H1 (cell line): Measurements from ENCODE around the gene GPR87.

Experiments used
- CEBPB ChIP-seq: IDR thresholded peaks from 2 replicates; pipeline ENCODE4 v1.6.1; 2012; ENCODE audit warnings: low read depth, low read length
- EZH2 ChIP-seq: fragments of 200-600 bp; sonication (generic); IDR thresholded peaks from 2 replicates; pipeline ENCODE4 v1.7.1; 2012; ENCODE audit warnings: low read depth, mild to moderate bottlenecking, moderate library complexity, low read length, inconsistent platforms; ENCODE audit not compliant: severe bottlenecking
- POLR2A ChIP-seq, 2 experiments: IDR thresholded peaks; 1 replicate in 1 of 2; 2 replicates in 1 of 2; pipeline ENCODE4 v1.6.1; 2011; ENCODE audit warnings: low read depth in 2 of 2, low read length in 2 of 2, mild to moderate bottlenecking in 2 of 2; ENCODE audit errors: control extremely low read depth in 1 of 2
- TEAD4 ChIP-seq: IDR thresholded peaks from 2 replicates; pipeline ENCODE4 v1.6.1; 2012; ENCODE audit warnings: low read depth, low read length, inconsistent platforms, mixed read lengths
- TF ChIP-seq, protein P1 (sequence below), 3 experiments: IDR thresholded peaks; 1 replicate in 2 of 3; 2 replicates in 1 of 3; pipeline versions ENCODE4 v1.5.1 to v1.6.1; 2011; ENCODE audit warnings: low read length in 3 of 3, mild to moderate bottlenecking in 3 of 3, inconsistent platforms in 2 of 3, low read depth in 1 of 3, moderate library complexity in 1 of 3; ENCODE audit not compliant: insufficient read depth in 1 of 3; ENCODE audit errors: control extremely low read depth in 1 of 3

DNA sequence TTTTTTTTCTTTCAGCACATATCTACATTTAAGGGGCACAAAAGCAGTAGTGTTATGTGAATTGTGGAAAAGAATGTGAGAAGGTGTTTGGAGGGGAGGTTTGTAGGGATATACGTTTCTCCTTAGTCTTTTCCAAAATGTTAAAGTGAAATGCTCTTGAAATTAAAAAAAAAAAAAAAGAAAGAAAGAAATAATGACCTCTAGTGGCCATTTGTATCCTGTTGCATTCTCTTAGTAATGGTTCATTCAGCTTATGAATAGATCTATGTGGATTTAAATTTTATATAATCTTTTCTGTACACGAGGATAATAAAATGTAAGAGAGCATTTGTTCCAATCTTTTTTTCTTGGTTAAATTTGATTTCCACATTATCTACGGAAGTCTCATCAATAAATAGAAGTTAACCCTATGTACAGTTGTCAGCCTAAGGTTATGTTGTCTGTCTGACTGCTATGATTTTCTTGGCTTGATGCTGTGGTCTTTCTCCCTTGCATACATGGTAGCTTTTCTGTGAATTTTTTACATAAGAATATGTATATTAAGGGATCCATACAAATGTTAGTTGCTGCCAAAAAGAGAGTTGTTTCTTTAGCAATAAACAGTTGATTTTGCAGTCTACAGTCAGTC, 11.1 kb upstream of the GPR87 start:
- TF ChIP-seq CEBPB (no peak), EZH2 (no peak), TEAD4 (no peak), POLR2A (IDR thresholded peaks at IDR 0.05; ENCODE audit: control extremely low read depth in 1 of 2, low read depth in 2 of 2, low read length in 2 of 2) (no peak)
- TF ChIP-seq, protein P1, sequence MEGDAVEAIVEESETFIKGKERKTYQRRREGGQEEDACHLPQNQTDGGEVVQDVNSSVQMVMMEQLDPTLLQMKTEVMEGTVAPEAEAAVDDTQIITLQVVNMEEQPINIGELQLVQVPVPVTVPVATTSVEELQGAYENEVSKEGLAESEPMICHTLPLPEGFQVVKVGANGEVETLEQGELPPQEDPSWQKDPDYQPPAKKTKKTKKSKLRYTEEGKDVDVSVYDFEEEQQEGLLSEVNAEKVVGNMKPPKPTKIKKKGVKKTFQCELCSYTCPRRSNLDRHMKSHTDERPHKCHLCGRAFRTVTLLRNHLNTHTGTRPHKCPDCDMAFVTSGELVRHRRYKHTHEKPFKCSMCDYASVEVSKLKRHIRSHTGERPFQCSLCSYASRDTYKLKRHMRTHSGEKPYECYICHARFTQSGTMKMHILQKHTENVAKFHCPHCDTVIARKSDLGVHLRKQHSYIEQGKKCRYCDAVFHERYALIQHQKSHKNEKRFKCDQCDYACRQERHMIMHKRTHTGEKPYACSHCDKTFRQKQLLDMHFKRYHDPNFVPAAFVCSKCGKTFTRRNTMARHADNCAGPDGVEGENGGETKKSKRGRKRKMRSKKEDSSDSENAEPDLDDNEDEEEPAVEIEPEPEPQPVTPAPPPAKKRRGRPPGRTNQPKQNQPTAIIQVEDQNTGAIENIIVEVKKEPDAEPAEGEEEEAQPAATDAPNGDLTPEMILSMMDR (IDR thresholded peaks at IDR 0.05; ENCODE audit: control extremely low read depth in 1 of 3, insufficient read depth in 1 of 3, low read depth in 1 of 3, low read length in 3 of 3), result no peak; a peak in 1 of 4 replicates
